ENCODE data around the gene HOMER2. TPM values are rescaled to one million over a fixed set of nuclear protein-coding genes. Genes with fewer than 3 reads are reported as not detected.

The HOMER2 gene
- total RNA-seq, 1 donor from 2014 or later = 16.4 TPM

DNA sequence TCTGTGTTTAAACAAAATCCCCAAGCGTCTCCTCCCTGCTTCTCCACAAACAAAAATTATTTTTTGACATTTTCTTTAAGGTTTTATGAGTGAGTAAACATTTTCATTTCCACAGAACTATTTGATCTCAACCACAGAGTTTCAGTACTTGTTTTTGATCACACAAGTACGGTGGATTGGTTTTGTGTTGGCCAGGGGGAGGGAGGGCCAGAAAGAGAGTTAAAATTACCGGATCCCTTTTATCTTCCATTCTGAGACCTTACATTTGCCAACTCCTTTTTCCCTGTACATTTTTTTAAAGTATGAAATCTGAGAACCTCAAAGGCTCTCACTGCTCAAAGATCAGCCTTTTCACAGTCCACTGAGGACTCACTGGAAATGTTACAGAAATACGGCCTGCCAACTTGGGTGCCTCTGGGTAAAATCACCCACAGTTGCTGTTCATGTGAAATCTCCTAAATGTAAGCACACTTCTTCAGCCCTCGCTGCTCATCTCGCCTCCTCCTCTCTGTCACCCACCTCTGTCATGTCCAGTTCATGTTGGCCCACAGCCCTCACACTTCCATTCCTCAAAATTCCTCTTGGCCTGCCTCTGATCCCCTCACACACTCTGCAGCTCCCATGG is 1.7 kb downstream of the HOMER2 start:
- H3K4me1 ChIP-seq = peaks cover 12% of the 10 kb centered on the region
- ATAC-seq (no peak), DNase-seq (no peak)
- no peaks in the 10 kb centered on the region for H3K9me3 ChIP-seq
- peak overlapping the region; percentile 17 for H3K27ac ChIP-seq
- intact Hi-C loops (cut with DNase I) = no loop called here
- H3K27me3 ChIP-seq = peaks cover 8% of the 10 kb centered on the region
- H3K4me3 ChIP-seq = no peak overlapping the region
- no peak for TF ChIP-seq CTCF (IDR thresholded peaks at IDR 0.05)
- H3K36me3 ChIP-seq = no peaks in the 10 kb centered on the region

DNA sequence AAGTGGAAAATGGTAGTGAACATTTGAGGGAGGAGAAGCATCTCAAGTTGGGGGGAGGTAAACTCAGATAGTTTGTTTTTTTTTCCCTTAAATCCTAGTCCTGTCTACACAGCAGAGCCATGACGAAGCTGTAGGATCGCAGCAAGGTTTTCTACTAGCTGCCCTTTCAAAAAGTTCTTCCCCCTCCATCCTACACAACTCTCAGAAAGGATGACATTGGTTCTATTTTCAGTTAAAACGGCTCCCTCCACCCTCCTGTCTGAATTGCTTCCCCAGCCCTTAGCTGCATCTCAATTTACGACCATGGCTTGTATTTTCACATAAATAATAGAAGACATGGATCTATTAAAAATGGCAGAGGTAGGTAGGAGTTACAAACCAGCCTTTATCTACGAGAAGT is 2.2 kb downstream of the HOMER2 start:
- no peak overlapping the region for H3K4me3 ChIP-seq
- no peak for ATAC-seq
- intact Hi-C loops (cut with DNase I) = no loop called here
- no peak for DNase-seq
- peaks cover 8% of the 10 kb centered on the region for H3K27me3 ChIP-seq
- no peak for TF ChIP-seq CTCF (IDR thresholded peaks at IDR 0.05)
- peaks cover 12% of the 10 kb centered on the region for H3K4me1 ChIP-seq
- no peak overlapping the region for H3K27ac ChIP-seq
- H3K36me3 ChIP-seq = no peaks in the 10 kb centered on the region
- H3K9me3 ChIP-seq = no peaks in the 10 kb centered on the region

DNA sequence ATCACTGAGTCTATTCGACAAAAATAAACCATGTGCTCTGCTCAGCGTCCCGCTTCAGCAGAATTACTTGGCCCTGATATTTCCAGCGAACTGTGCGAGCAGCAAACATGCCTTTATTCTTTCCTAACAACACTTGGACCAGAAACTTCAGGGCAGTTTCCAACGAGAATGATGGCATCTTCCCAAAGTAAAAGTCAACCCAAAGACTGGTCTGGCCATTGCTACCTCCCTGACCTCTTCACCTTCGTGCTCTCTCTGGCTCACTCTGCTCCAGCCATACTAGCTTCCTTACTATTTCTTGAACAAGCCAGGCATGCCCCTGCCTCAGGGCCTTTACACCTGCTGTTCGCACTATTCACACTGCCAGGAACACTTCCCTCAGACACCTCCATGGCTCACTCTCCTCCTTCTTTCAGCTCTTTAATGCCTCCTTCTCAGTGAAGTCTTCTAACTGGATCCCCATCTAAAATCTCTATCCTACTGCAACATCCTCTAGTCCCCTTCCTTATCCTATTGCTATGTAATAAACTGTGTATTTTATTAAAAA is 6.3 kb downstream of the HOMER2 start:
- Histone ChIP-seq H3K27ac (no peak overlapping the region), H3K27me3 (peaks cover 3% of the 10 kb centered on the region), H3K36me3 (no peaks in the 10 kb centered on the region), H3K4me3 (no peak overlapping the region), H3K4me1 (peaks cover 3% of the 10 kb centered on the region), H3K9me3 (no peaks in the 10 kb centered on the region)
- intact Hi-C loops (cut with DNase I) = no loop called here
- ATAC-seq (no peak), DNase-seq (no peak)
- no peak for TF ChIP-seq CTCF (IDR thresholded peaks at IDR 0.05)

- H3K36me3 ChIP-seq = no peaks in the 10 kb centered on the region
- no peak for TF ChIP-seq CTCF (IDR thresholded peaks at IDR 0.05)
- H3K27ac ChIP-seq = no peak overlapping the region
- intact Hi-C loops (cut with DNase I) = no loop called here
- H3K9me3 ChIP-seq = no peaks in the 10 kb centered on the region
- H3K4me1 ChIP-seq = no peaks in the 10 kb centered on the region
- DNase-seq = no peak
- no peak overlapping the region for H3K4me3 ChIP-seq
- no peaks in the 10 kb centered on the region for H3K27me3 ChIP-seq
- ATAC-seq = no peak
These were observed 7.2 kb downstream of the HOMER2 start for GRCh38 chr15:82945326-82945725.

DNA sequence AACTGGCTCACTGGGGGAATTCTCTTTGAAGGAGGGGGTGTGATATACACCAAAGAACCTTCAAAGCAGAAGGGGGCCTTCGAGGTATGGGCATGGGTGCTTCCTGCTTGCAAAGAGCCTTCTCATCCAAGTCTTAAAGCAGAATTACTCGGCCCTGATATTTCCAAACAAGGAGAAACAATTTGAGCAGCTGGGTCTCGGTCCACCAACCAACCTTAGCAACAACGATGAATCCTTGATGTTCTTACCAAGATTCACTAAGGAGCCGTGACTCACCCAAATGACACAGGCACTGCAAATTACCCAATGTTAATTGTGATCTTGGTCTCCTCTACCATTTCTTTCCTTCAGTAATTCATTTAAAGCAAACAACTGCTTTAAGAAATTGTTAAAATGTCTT is 7.7 kb downstream of the HOMER2 start:
- ATAC-seq = no peak
- Histone ChIP-seq H3K27ac (no peak overlapping the region), H3K36me3 (no peaks in the 10 kb centered on the region), H3K27me3 (no peaks in the 10 kb centered on the region), H3K4me3 (no peak overlapping the region), H3K4me1 (no peaks in the 10 kb centered on the region), H3K9me3 (no peaks in the 10 kb centered on the region)
- TF ChIP-seq CTCF (IDR thresholded peaks at IDR 0.05) = no peak
- intact Hi-C loops (cut with DNase I) = no loop called here
- DNase-seq = no peak

- intact Hi-C loops (cut with DNase I) = no loop called here
- Histone ChIP-seq H3K36me3 (no peaks in the 10 kb centered on the region), H3K4me3 (no peak overlapping the region), H3K9me3 (no peaks in the 10 kb centered on the region), H3K4me1 (no peaks in the 10 kb centered on the region), H3K27ac (no peak overlapping the region), H3K27me3 (no peaks in the 10 kb centered on the region)
- no peak for TF ChIP-seq CTCF (IDR thresholded peaks at IDR 0.05)
- no peak for DNase-seq
- no peak for ATAC-seq
These were observed 8.5 kb downstream of the HOMER2 start for GRCh38 chr15:82944056-82944455.

Measured in upper lobe of right lung (tissue), 1 donor.